CD4-positive, alpha-beta T cell treated with Interleukin-4 for 1 hour (primary cell): ENCODE results near the gene OR7A17.
A peak's percentile ranks its signal among the peaks of the same experiment; 100 is the strongest.

Experiments
- DNase-seq, 2 donors: peaks; one replicate each; pipeline ENCODE4 v3.0.0-alpha.2; 2020 to 2022

The OR7A17 gene

GRCh38 chr19:14886032-14886431, at the start of gene OR7A17:
Gene OR7A17, minus strand, starts transcription at chr19:14886132. Its CDS starts 4,777 bp downstream, at chr19:14881355.
- DNase-seq, result no peak

GRCh38 chr19:14933506-14933905, 47.6 kb upstream of the OR7A17 start:
- no peak for DNase-seq

GRCh38 chr19:14916848-14917247, 30.9 kb upstream of the OR7A17 start:
- no peak for DNase-seq

GRCh38 chr19:14915116-14915515, 29.2 kb upstream of the OR7A17 start:
- no peak for DNase-seq

GRCh38 chr19:14906711-14907110, 20.8 kb upstream of the OR7A17 start:
- no peak for DNase-seq

- DNase-seq, result no peak
Observed at GRCh38 chr19:14901675-14902260, 15.8 kb upstream of the OR7A17 start.

GRCh38 chr19:14890643-14891379, 4.9 kb upstream of the OR7A17 start:
- no peak for DNase-seq

GRCh38 chr19:14889994-14890642, 4.2 kb upstream of the OR7A17 start:
- no peak for DNase-seq

- peak in 1 of 2 donors; percentile 1 for DNase-seq
Observed at GRCh38 chr19:14871619-14872230, 14.2 kb downstream of the OR7A17 start.

- DNase-seq, result no peak
Observed at GRCh38 chr19:14868497-14868896, 17.4 kb downstream of the OR7A17 start.

GRCh38 chr19:14848822-14849221, 37.1 kb downstream of the OR7A17 start, which contains the start of gene OR7A10:
Gene OR7A10, minus strand, starts transcription at chr19:14848922. Its CDS starts 7,045 bp downstream, at chr19:14841877.
- DNase-seq, result no peak

- no peak for DNase-seq
Observed at GRCh38 chr19:14843578-14843977, 42.4 kb downstream of the OR7A17 start.

GRCh38 chr19:14843169-14843568, 42.8 kb downstream of the OR7A17 start:
- DNase-seq, result no peak

- DNase-seq, result no peak
Observed at GRCh38 chr19:14840206-14840605, 45.7 kb downstream of the OR7A17 start.

- DNase-seq, result no peak
Observed at GRCh38 chr19:14837391-14837790, 48.5 kb downstream of the OR7A17 start.

- no peak for DNase-seq
Observed at GRCh38 chr19:14835011-14835410, 50.9 kb downstream of the OR7A17 start, which contains the start of the genes OR7A5 and OR7C1. Gene OR7A5, minus strand, starts transcription at chr19:14835185. Its CDS starts 6,944 bp downstream, at chr19:14828241. Gene OR7C1, minus strand, starts transcription at chr19:14835185. Its CDS starts 35,049 bp downstream, at chr19:14800136.

GRCh38 chr19:14830702-14831101, 55.2 kb downstream of the OR7A17 start:
- DNase-seq, result no peak
